SH-SY5Y (cell line): Measurements from ENCODE around the gene DLG1.

Experiments
- GATA2 ChIP-seq: IDR thresholded peaks from 2 replicates; pipeline ENCODE4 v1.6.1; 2011; ENCODE audit warnings: mild to moderate bottlenecking, low read depth, low read length
- GATA3 ChIP-seq: IDR thresholded peaks from 2 replicates; pipeline ENCODE4 v1.6.1; 2011; ENCODE audit warnings: low read depth, mild to moderate bottlenecking, low read length, moderate library complexity

DNA sequence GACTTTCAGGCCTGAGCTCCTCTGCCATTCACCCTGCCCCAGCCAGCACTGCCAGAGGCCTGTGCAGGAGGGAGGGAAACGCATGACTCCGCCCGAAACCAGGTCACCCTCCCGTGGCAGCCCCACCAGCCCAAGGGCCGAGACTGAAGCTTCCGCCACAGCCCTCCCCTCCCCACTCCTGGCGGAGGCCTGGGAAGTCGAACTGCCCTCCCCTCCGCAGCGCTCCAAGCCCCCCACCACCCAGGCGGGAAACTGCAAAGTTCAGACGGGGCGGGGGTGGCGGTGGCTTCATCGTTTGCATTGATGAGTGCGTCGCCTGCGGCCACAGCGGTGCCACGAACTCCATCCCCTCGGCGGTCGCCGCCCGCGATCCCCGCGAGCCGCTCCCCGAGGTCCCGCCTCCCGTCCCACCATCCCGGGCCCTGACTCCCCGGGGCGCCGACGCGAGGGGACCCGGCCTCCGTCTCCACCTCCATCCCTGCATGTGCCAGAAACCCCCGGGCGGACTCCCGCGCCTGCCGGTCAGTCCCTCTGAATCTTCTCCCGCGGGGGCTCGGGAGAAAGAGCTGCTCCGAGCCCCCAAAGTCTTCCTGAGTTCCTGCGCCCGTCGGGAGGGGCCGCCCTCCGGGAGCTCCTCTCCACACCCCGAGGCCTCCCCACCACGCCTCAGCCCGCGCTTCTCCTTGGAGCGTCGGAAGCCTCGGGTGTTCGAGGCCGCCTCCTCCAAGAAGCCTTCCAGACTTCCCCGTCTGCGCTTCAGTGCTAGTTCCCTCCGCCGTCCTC lies 269.5 kb downstream of the DLG1 start:
- no peak for TF ChIP-seq GATA2
- no peak for TF ChIP-seq GATA3
